ENCODE results near the gene SYCP2.

The SYCP2 gene

DNA sequence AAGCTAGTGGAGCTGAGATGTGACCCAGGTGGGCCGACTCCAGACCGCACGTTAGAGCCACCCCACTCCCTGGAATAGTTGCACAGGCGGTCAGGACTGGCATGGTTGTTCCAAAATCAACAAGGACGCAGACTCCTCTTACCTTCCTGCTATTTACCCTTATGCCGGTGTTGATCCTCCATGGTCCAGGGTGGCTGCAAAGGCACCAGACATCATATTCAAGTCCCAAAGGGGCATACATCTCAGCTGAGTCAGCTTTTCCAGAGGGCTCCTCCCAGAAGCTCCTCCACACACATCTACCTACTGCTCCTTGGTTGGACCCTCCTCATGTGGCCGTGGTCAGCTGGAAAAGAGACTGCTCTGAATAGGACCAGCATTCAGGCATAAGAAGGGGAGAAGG lies 112.2 kb downstream of the SYCP2 start:
- no peak for TF ChIP-seq CTCF (conservative IDR thresholded peaks at IDR 0.05; ENCODE audit: control insufficient read depth, insufficient read depth, low read depth, low read length)
- H3K4me3 ChIP-seq (ENCODE audit: control insufficient read depth, low read depth, low read length) = no peak overlapping the region
- no peak for DNase-seq (ENCODE audit: low read depth)

GRCh38 chr20:59820204-59821041 lies 113.0 kb downstream of the SYCP2 start:
- no peak for TF ChIP-seq CTCF (conservative IDR thresholded peaks at IDR 0.05; ENCODE audit: control insufficient read depth, insufficient read depth, low read depth, low read length)
- DNase-seq (ENCODE audit: low read depth) = no peak
- H3K4me3 ChIP-seq (ENCODE audit: control insufficient read depth, low read depth, low read length) = no peak overlapping the region

DNA sequence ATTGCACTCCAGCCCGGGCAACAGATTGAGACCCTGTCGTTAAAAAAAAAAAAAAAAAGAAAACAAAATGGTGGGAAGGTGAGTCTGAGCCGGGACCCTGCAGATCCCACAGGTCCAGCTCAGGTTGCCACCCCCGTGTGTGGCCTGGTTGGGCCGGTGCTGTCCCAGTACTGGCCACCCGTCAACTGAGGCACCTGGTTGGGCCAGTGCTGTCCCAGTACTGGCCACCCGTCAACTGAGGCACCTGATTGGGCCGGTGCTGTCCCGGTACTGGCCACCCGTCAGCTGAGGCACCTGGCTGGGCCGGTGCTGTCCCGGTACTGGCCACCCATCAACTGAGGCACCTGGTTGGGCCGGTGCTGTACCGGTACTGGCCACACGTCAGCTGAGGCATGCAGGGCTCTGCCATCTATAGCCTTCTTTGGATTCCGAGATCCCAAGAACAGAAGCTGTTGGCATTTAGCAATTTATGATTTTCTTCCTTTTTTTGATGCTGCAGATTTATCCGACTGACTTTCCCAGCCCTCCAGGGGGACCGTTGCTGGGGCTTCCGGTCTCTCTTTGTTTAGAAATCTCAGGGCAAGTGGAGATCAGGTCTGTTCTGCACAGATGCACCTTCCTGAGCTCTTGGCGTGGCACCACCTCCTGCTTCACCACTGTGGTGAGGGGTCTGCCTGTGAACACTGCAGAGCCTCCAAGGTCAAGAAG lies 113.8 kb downstream of the SYCP2 start:
- TF ChIP-seq CTCF (conservative IDR thresholded peaks at IDR 0.05; ENCODE audit: control insufficient read depth, insufficient read depth, low read depth, low read length) = no peak
- DNase-seq (ENCODE audit: low read depth) = no peak
- H3K4me3 ChIP-seq (ENCODE audit: control insufficient read depth, low read depth, low read length) = no peak overlapping the region

GRCh38 chr20:59818911-59819310 lies 114.5 kb downstream of the SYCP2 start:
- no peak for TF ChIP-seq CTCF (conservative IDR thresholded peaks at IDR 0.05; ENCODE audit: control insufficient read depth, insufficient read depth, low read depth, low read length)
- no peak for DNase-seq (ENCODE audit: low read depth)

DNA sequence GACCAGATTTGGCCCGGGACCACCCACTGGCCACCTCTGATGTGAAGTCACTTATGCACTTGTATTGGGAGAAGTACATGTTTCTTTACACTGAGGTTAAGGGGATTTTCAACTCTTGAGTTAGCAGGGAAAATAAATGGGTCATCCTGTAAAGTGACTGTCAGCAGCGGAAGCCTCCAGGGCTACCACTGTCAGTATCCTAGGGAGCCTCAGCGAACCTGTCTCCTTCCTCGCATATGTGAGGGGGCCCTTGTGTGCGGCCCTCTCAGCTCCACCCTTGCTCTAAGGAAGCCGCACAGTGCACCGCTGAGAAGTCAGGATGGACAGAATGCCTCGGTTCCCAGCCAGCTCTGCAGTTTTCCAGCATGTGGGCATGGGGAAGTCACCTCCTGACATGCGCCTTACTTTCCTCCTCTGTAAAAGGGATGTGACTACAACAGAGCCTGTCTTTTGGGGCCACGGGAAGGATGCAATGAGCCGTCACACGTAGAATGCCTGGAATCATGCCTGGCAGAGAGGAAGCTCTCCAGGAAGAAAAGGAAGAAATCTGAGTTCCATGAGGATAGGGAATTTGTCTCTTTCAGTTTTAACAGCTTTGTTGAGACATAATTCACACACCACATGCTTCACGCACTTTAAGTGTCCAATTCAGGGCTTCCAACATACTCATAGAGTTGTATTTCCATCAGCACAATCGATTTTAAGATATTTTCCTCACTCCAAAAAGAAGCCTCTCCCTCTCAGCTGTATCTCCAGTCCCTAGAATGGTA lies 115.4 kb downstream of the SYCP2 start:
- TF ChIP-seq CTCF (conservative IDR thresholded peaks at IDR 0.05; ENCODE audit: control insufficient read depth, insufficient read depth, low read depth, low read length) = no peak
- H3K4me3 ChIP-seq (ENCODE audit: control insufficient read depth, low read depth, low read length) = no peak overlapping the region
- no peak for DNase-seq (ENCODE audit: low read depth)

More at GRCh38 chr20:59818911-59819310, 114.5 kb downstream of the SYCP2 start:
- H3K4me3 ChIP-seq (ENCODE audit: control insufficient read depth, low read depth, low read length) = no peak overlapping the region

DNA sequence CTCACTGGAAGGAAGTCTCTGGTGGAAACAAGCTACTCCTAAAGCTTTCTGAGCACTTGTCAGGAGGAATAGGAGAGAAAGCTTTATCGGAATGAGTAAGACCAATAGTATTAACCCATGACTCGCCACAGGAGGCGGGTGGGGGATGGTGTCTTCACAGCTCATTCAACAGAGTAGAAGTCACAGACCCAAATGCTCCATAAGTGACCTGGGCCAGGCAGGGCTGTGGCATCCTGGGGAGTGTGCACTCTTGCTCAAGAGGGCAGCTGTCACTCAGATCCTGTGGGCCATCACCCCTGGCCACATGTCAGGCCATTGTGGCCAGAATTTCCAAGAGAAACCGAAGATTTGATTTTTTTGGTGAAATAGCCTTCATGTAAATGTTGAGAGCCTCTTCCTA lies 116.0 kb downstream of the SYCP2 start:
- no peak overlapping the region for H3K4me3 ChIP-seq (ENCODE audit: control insufficient read depth, low read depth, low read length)
- TF ChIP-seq CTCF (conservative IDR thresholded peaks at IDR 0.05; ENCODE audit: control insufficient read depth, insufficient read depth, low read depth, low read length) = no peak
- DNase-seq (ENCODE audit: low read depth) = no peak
